ENCODE data around the gene PGAP3.

DNA sequence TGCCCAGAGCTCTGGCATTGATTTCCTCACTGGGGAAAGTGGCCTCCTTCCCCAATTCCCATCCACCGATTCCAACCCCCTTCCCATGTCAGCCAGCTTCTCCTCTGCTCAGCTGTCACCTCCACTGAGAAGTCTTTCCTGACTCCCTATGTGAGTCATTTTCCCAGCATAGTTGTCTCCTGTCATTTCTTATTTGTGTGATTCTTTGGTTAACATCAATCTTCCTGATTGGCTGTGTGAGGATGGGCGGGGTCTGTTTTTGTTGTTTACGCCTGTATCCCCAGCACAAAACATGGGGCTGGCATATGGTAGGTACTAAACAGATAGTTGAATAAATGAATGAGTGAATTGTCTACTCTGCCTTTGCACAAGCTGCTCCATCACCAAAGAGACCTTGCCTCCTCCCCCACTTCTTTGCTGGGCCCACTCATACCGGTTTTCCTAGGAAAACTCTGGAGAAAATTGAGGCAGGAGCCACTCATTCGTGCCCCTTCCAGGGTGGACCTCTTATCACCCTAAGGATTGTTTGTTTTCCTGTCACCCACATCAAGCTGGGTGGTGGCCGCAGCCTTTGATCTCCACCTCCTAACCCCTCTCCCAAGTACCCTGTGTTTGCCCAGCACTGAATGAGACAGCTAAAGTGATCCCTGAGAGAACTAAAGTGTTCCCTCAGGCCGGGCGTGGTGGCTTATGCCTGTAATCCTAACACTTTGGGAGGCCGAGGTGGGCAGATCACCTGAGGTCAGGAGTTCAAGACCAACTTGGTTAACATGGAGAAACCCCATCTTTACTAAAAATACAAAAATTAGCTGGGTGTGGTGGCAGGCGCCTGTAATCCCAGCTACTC lies 48.7 kb upstream of the PGAP3 start:
- TF ChIP-seq, protein P1, sequence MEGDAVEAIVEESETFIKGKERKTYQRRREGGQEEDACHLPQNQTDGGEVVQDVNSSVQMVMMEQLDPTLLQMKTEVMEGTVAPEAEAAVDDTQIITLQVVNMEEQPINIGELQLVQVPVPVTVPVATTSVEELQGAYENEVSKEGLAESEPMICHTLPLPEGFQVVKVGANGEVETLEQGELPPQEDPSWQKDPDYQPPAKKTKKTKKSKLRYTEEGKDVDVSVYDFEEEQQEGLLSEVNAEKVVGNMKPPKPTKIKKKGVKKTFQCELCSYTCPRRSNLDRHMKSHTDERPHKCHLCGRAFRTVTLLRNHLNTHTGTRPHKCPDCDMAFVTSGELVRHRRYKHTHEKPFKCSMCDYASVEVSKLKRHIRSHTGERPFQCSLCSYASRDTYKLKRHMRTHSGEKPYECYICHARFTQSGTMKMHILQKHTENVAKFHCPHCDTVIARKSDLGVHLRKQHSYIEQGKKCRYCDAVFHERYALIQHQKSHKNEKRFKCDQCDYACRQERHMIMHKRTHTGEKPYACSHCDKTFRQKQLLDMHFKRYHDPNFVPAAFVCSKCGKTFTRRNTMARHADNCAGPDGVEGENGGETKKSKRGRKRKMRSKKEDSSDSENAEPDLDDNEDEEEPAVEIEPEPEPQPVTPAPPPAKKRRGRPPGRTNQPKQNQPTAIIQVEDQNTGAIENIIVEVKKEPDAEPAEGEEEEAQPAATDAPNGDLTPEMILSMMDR (IDR thresholded peaks at IDR 0.05) = no peak
- no peak for TF ChIP-seq POLR2A (IDR thresholded peaks at IDR 0.05)
